Midbrain (tissue), 1 donor: ENCODE results near the gene MLST8.

Source experiments
- DNase-seq: peaks from one replicate; lab custom pipeline; 2025; lab: John Stamatoyannopoulos, UW

MLST8 gene

GRCh38 chr16:2209258-2210008 is 4.2 kb downstream of the MLST8 start:
- no peak for DNase-seq

- no peak for DNase-seq
Measured at GRCh38 chr16:2210009-2210332, 4.7 kb downstream of the MLST8 start.

GRCh38 chr16:2210386-2211365 is 5.4 kb downstream of the MLST8 start, which contains the start of gene BRICD5:
TSS of gene BRICD5 (minus strand) at chr16:2210863. CDS start at chr16:2210833, 30 bp downstream.
- DNase-seq: no peak

DNA sequence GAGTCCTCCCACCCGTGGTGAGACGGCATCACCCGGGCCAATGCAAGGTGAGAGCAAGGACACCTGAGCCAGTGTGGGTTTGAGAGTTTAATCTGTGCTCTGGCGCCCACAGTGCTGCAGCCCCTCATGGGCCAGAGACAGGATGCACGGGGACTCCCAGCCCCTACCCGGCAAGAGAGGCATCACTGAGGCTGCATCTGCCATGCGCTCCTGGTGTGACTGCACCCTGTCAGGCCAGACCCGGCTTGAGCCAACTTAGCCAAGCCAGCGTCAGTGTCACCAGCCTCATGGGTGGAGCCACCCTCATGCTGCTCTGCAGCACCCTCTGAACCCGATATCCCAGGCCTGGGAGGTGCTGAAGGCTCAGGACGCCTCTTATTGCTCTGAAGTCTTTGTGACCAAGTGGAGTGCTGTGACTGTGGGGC is 6.7 kb downstream of the MLST8 start:
- DNase-seq: no peak

DNA sequence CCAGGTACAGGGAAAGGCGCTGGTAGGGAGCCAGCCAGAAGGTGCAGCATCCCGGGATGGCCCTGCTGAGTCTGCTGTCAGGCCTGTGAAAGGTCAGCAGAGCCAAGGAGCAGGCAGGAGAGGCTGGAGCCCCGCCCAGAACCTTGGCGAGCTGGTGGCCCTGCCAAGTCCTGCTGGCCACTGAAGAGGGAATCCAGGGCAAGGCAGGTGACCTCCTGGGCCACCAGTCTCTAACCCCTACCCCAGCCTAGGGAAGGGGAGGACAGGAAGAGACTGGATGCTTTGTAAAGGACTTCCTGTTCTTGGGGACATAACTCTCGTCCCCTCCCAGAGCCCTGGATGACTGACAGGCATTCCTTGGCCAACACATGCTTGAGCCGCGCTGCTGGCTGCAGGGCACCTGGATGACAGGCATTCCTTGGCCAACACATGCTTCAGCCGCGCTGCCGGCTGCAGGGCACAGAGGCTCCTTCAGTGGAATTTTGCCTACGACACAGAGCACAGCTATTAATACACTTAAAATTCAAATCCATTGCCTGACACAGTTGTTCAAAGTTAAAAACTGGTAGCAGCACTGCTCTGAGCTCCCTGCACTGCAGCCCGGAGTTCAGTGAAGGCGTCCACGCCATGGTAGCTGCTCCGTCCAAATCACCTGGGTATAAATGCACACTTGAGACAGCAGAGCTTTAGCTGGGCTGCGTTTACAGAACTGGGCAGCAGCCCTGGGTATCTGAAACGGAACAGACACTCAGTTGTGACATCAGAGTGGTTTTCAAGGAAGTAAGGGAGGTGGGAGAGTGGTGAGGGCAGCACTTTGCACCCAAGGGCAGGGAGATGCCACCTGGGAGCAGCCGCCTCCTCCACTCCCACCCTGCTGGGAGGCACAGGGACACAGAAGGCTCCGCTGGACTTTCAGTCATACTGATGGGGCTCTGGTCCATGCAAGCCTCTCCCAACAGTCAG is 7.4 kb downstream of the MLST8 start:
- no peak for DNase-seq

- DNase-seq: no peak
Measured at GRCh38 chr16:2213817-2214718, 8.8 kb downstream of the MLST8 start.

GRCh38 chr16:2214719-2214968 is 9.4 kb downstream of the MLST8 start, which contains the start of gene PGP:
TSS of gene PGP (minus strand) at chr16:2214840. CDS start at chr16:2214777, 63 bp downstream.
- DNase-seq: no peak

- DNase-seq: no peak
Measured at GRCh38 chr16:2216330-2216729, 11.1 kb downstream of the MLST8 start.

DNA sequence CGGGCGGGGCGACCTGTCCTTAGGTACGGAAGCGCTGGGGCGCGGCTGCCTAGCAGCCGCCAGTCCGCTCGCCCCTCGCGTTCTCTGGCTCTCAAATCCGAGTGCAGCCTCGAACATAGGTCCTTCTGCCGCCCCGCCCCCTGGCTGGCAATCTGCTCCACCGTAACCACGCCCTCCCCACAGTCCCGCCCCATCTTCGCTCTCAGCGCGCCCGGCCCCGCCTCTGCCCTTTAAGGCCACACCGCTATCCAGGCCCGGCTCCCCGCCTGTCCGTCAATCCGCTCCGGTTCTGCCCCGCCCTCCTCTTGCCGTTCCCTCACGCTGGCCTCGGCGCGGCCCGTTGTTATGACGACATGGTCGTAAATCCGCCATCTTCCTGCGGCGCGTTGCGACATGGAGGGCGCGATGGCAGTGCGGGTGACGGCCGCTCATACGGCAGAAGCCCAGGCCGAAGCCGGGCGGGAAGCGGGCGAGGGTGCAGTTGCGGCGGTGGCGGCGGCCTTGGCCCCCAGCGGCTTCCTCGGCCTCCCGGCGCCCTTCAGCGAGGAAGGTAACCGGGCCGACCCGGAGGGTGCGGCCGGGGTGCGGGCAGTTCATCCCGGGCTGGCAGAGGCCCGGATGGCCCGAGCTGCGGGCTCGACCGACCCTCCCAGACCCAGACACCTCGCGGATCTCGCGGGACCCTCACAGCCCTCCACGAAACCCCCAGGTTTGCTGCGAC is 18.1 kb downstream of the MLST8 start, which contains the start of gene E4F1:
Gene E4F1 (plus strand): TSS at position 371 of the 721 bp plus-strand sequence. CDS start 23 bp downstream, at position 394.
- peak; percentile 98 for DNase-seq

DNA sequence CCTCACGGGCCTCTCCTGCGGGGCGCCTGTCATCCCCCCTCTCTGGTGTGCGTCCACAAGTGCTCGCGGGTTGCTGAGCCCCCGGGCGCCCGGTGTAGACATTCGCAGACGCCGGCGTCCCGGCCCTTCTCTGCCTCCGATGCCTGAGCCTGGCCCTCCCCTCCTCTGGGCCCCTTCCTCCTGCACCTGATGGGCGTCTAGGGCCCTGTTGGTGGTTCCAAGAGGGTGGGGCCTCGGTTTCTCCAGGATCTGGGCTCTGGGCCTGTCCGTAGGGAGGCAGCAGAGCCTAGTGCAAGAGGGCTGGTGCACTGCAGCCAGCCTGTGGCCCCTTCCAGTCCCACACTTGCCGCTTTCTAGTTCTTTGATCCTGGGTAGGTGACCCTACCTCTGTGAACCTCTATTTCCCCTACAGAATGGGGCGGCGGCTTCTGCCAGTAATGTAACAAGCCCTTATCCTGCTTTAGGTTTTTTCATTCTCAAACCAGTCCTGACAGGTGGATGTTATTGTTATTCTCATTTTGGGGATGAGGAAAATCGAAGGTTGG is 18.8 kb downstream of the MLST8 start:
- DNase-seq: no peak

DNA sequence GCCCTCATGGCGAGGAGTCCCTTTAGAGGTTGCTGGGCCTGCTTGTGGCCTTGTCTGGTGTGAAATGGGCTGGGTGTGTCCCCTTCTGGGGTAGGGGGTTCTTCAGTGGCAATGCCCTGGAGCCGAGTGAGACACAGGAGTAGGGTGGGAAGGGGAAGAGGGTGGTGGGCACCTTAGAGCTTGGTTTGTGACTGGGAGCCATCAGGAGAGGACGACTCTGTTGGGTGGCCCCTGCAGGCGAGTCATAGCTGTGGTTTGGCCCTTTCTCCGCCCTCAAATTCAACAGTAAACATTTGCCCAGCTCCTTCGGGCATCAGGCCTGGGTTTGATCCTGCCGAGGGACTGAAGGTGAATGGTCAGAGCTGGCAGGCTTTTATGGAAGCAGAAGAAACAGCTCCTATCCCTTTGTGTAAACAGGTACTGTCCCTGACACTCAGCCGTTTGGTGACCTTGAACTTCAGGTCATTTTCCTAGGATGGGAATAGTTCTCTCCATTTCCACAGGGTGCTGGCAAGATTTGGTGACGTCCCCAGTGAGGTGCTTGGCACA is 21.1 kb downstream of the MLST8 start:
- no peak for DNase-seq

DNA sequence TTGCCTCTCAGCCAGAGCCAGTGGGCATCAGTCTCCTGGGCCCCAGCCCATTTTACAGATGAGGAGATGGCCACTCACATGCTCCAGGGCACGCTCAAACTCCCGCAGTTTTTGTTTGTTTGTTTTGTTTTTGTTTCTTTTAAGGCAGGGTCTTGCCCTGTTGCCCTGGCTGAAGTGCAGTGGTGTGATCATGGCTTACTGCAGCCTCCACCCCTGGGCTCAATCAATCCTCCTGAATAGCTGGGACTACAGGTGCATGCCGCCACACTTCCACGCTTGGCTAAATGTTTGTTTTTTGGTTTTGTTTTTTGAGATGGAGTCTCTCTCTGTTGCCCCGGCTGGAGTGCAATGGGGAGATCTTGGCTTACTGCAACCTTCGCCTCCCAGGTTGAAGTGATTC is 21.7 kb downstream of the MLST8 start:
- no peak for DNase-seq

DNA sequence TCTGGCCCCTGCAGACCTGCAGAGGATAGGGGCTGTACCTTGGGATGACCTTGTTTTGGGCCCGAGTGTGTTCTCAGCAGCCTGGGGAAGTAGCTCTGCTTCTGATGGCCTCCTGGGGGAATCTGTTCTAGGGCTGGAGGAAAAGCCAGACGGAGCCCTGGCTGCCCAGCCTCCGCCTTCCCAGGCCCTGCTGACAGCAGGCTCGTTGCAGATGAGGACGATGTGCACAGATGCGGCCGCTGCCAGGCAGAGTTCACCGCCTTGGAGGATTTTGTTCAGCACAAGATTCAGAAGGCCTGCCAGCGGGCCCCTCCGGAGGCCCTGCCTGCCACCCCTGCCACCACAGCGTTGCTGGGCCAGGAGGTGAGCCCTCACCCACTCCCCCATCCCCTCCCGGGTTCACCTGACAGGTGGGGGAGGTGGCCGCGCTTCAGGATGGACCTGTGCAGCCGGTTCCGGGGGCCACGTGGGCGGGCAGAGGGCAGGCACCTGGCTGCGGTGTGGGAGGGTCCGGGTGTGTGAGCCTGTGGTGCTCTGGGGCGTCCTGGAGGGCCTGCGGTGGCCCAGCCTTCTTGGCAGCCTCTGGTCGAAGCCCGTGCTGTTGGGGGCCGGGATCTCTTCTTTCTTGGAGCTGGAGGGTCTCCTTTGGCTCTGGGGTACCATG is 23.0 kb downstream of the MLST8 start:
- DNase-seq: no peak

DNA sequence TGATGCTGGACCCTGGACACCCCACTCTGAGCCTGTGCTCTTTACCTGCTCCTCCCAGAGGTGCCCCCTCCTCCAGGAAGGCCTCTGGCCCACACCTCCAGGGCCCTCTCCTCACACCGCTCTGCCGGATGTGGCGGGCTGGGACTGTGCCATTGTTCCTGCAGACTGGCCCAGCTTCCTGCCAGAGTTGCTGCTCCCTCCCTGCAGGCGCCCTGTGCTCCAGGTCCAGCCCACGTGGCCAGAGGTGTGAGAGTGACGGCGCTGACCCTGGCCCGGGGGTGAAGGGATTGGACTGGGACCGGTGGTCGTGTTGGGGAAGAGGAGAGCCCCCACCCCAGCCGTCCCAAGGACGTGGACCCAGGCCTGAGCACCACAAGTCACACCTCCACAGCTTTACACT is 23.8 kb downstream of the MLST8 start:
- DNase-seq: no peak

GRCh38 chr16:2229632-2230250 is 24.5 kb downstream of the MLST8 start:
- DNase-seq: no peak

- DNase-seq: no peak
Measured at GRCh38 chr16:2230376-2230775, 25.1 kb downstream of the MLST8 start.

DNA sequence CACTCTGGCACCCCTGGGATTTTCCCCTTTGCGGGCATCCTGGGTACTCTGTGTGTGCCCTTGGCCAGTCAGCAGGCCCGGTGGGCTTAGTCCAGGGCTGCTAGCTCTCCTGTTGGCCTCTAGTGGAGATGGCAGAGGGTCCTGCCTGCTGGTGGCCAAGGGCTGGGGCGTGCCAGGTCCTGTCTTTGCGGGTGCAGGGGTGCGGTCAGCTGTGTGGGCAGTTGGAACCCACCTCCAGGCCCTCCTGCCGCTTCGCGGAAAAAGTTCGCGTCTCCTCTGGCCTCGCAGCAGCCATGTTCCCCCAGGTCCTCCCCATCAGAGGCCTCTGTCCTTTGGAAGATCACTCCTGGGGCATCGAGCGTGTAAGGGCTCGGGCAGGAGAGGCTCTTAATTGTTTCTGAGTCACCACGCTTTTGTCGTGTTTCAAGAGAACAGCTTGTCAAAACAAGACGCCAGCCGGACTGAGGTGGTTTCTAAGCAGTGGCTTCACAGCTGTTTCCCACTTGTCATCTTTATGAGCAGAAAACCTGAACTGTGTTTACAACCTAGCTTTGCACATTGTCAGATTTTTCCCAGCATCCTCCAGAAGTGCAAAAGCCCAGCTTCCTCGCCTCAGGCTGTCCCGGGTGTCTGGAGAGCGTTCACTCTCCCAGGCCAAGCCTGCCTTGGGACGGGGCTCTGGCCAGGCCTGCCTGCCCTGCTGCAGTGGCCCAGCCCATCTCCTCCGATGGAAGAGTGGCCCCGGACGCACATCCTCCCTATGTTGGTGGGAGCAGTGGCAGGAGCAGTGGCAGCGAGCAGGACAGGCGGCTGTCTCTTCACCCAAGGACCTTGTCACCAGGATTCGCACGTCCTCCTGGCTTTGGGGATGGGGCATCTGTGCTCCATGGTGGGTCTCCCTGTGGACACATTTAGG is 26.0 kb downstream of the MLST8 start:
- no peak for DNase-seq
